HG03571 (cell line): ENCODE results near the gene TMEM88.
"Not testable (repeated sequence)": the region's sequence is repeated elsewhere in the genome, so short reads cannot be mapped to it uniquely, and the experiment has no call there.

ENCODE experiments used
- ATAC-seq: cut with Tn5 transposase; IDR thresholded peaks from one replicate; pipeline ENCODE4 v1.9.1; 2021; ENCODE audit not compliant: unreplicated experiment

The TMEM88 gene

GRCh38 chr17:7856011-7856810 lies 1.3 kb downstream of the TMEM88 start:
- ATAC-seq, result no peak

- ATAC-seq, result peak; percentile 63
These were observed 2.2 kb downstream of the TMEM88 start, which contains the start of gene NAA38 for GRCh38 chr17:7856811-7857712. NAA38 (minus strand) TSS chr17:7857559; CDS start chr17:7857463, 96 bp downstream.

- peak; percentile 32 for ATAC-seq
These were observed 3.1 kb downstream of the TMEM88 start, which contains the start of gene CYB5D1 for GRCh38 chr17:7857713-7858521. CYB5D1 (plus strand) TSS chr17:7858003; CDS start chr17:7858135, 132 bp downstream.

GRCh38 chr17:7858522-7858810 lies 3.6 kb downstream of the TMEM88 start:
- ATAC-seq, result no peak

GRCh38 chr17:7859028-7859427 lies 4.2 kb downstream of the TMEM88 start:
- ATAC-seq, result no peak

GRCh38 chr17:7862692-7863437 lies 8.0 kb downstream of the TMEM88 start:
- ATAC-seq, result no peak

GRCh38 chr17:7864384-7864783 lies 9.5 kb downstream of the TMEM88 start:
- ATAC-seq, result not testable (repeated sequence)

GRCh38 chr17:7864995-7865650 lies 10.3 kb downstream of the TMEM88 start:
- no peak for ATAC-seq

GRCh38 chr17:7867881-7868329 lies 13.0 kb downstream of the TMEM88 start:
- no peak for ATAC-seq

GRCh38 chr17:7873051-7873450 lies 18.2 kb downstream of the TMEM88 start:
- no peak for ATAC-seq

- ATAC-seq, result no peak
These were observed 21.0 kb downstream of the TMEM88 start for GRCh38 chr17:7875804-7876370.

GRCh38 chr17:7878234-7878633 lies 23.4 kb downstream of the TMEM88 start:
- no peak for ATAC-seq

GRCh38 chr17:7880076-7880868 lies 25.4 kb downstream of the TMEM88 start:
- ATAC-seq, result no peak

- no peak for ATAC-seq
These were observed 26.6 kb downstream of the TMEM88 start for GRCh38 chr17:7881276-7882054.

GRCh38 chr17:7882068-7882467 lies 27.2 kb downstream of the TMEM88 start:
- ATAC-seq, result no peak

GRCh38 chr17:7882629-7883028 lies 27.8 kb downstream of the TMEM88 start:
- no peak for ATAC-seq

- no peak for ATAC-seq
These were observed 29.0 kb downstream of the TMEM88 start for GRCh38 chr17:7883781-7884386.
